Stimulated activated naive CD8-positive, alpha-beta T cell treated with anti-CD3 and anti-CD28 coated beads, Interleukin-15, amount 100 ng/mL, for 72 hours (primary cell): ENCODE measurements around the gene BTRC.
A peak's percentile ranks its signal among the peaks of the same experiment; 100 is the strongest.

Source experiments
- ATAC-seq: fragments of 150-1000 bp; cut with Tn5 transposase; 2 replicates; pipeline ENCODE4 v1.10.0; 2021; ENCODE audit warnings: mild to moderate bottlenecking, moderate library complexity
- DNase-seq, 2 donors: peaks; one replicate each; pipeline ENCODE4 v3.0.0; 2021 to 2022
- H3K27ac Mint-ChIP-seq, 2 donors: one replicate each; pipeline ENCODE4 v1.8.0; 2022; ENCODE audit warnings: mild to moderate bottlenecking in 2 of 2, mixed read lengths in 2 of 2, moderate library complexity in 2 of 2
- H3K27me3 Mint-ChIP-seq: one replicate; pipeline ENCODE4 v1.8.0; 2022; ENCODE audit warnings: mixed read lengths
- H3K4me1 Mint-ChIP-seq: one replicate; pipeline ENCODE4 v1.8.0; 2022; ENCODE audit warnings: mild to moderate bottlenecking, mixed read lengths
- H3K4me3 Mint-ChIP-seq, 2 donors: one replicate each; pipeline ENCODE4 v1.8.0; 2022; ENCODE audit warnings: mild to moderate bottlenecking in 2 of 2, mixed read lengths in 2 of 2, moderate library complexity in 1 of 2
- H3K9me3 Mint-ChIP-seq, 2 donors: one replicate each; pipeline ENCODE4 v1.8.0; 2022; ENCODE audit warnings: mixed read lengths in 2 of 2

BTRC gene

DNA sequence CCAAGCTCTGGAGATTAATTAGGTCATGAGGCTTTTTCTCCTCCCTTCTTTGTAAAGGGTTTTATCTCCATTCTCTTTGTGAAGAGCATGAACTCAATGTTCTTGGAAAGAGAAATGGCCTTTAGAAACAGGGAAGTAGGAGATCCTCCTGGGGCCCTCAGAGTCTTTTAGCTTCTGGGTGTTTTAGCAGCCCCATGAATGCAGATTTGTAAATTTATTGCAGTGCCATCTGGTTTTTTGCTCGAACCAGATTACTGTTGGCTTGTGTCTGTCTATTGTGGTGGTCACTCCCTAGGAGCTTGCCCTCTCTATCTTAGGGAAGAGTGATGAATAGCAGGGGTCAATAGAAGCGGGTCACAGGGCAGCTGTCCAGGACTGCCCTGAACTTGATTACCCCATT is 110.6 kb downstream of the BTRC start:
- Mint-ChIP-seq H3K9me3 (no peaks in the 10 kb centered on the region), H3K27me3 (no peaks in the 10 kb centered on the region), H3K4me1 (no peaks in the 10 kb centered on the region), H3K27ac (no peak overlapping the region), H3K4me3 (no peak overlapping the region)
- no peak for ATAC-seq
- DNase-seq: no peak

DNA sequence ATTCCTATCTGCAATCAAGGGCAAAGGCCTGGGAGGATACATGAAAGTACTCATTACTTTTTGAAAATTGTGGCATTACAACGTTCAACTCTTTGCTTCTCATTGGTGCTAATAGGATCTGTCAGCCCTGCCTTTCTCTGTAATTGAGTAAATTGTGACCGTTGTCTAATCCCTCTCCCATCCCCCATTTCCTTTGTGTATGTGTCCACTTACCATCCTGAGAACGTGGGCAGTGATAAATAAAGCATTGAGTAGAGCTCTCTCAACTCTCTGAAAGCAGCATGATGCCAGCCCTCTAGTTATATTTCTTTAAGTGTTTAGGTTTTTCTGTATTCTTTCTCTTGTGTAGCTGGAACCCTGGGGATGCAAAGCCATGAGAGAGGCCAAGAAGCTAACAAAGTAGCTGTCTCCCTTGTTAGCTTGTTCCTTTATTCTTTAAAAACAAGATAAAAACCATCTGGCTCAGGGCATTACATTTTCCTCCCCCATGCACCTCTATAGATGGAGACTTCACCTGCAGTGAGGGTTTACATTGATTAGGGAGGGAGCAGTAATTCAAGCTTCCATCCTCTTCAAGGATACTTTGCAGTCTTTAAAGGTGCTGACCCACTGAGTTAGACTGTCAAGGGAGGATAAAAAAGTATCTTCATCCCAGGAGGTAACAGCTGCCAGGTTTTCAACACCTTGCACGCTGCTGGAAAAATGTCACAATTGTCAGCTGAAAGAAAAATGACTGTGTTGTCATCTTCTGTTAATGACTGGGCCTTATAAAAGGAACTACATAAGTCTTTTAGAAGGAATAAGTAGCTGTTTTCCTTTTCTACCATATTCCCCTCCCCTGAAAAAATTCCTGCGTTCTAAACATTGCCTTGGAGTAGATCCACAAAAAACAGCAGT is 112.3 kb downstream of the BTRC start:
- H3K4me1 Mint-ChIP-seq: no peaks in the 10 kb centered on the region
- ATAC-seq (no peak), DNase-seq (no peak)
- H3K9me3 Mint-ChIP-seq: no peaks in the 10 kb centered on the region
- H3K27ac Mint-ChIP-seq: no peak overlapping the region
- no peaks in the 10 kb centered on the region for H3K27me3 Mint-ChIP-seq
- no peak overlapping the region for H3K4me3 Mint-ChIP-seq

DNA sequence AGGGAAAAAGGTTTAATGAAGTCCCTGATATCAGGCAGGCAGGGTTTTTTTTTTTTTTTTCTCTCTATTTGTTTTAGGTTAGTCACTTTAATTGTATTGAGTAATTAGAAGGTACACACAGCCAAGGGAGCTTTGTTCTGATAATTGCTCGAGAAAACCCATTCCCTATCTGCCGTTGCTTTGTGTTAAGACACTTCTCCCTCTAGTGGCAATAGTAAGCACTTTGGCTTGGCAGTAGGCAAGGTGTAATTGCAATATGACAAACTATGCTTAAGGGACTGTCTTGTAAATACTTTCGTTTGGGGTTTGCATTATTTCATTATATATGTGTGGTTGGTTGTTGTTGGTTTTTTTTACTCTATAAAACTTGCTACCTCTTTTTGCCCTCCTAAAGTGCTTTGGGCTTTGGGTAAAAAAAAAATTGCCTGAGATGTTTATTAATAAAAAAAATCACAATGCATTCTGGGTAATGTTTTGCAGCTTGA is 113.4 kb downstream of the BTRC start:
- Mint-ChIP-seq H3K4me1 (no peaks in the 10 kb centered on the region), H3K4me3 (no peak overlapping the region), H3K27me3 (no peaks in the 10 kb centered on the region), H3K9me3 (no peaks in the 10 kb centered on the region), H3K27ac (no peak overlapping the region)
- peak; percentile 16 to 30 for DNase-seq
- peak; percentile 89 for ATAC-seq

DNA sequence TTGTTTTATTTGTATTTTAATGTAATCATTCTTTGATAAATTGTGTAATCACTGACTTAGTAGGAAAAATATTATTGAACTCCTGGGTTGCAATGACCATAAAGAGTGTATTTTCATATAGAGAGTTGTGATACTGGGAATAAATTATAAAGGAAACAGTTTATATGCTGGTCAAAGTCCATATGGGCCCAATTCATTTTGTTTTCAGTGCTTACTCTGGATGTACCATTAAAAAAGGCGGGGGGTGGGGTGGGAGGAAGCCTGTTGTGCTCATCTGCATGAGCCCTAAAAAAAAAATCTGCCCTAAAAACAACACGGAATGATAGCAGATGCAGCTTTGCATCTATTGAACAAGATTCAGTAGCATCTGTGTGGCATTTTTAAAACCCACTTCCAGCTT is 114.2 kb downstream of the BTRC start:
- DNase-seq (no peak), ATAC-seq (no peak)
- H3K27me3 Mint-ChIP-seq: no peaks in the 10 kb centered on the region
- H3K4me3 Mint-ChIP-seq: no peak overlapping the region
- no peaks in the 10 kb centered on the region for H3K4me1 Mint-ChIP-seq
- H3K27ac Mint-ChIP-seq: no peak overlapping the region
- no peaks in the 10 kb centered on the region for H3K9me3 Mint-ChIP-seq

DNA sequence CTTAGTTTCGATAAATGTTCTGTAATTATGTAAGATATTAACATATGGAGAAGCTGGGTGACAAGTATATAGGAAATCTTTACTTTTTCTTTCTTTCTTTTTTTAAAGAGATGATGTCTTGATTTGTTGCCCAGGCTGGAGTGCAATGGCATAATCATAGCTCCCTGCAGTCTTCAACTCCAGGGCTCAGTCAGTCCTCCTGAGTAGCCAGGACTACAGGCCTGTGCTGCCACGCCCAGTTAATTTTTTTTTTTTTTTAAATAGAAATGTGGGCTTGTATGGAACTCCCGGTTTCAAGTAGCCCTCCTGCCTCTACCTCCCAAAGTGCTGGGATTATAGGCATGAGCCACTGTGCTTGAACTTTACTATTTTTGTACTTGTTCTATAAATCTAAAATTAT is 122.4 kb downstream of the BTRC start:
- DNase-seq (no peak), ATAC-seq (no peak)
- Mint-ChIP-seq H3K27ac (no peak overlapping the region), H3K27me3 (no peaks in the 10 kb centered on the region), H3K9me3 (no peaks in the 10 kb centered on the region), H3K4me3 (no peak overlapping the region), H3K4me1 (no peaks in the 10 kb centered on the region)

DNA sequence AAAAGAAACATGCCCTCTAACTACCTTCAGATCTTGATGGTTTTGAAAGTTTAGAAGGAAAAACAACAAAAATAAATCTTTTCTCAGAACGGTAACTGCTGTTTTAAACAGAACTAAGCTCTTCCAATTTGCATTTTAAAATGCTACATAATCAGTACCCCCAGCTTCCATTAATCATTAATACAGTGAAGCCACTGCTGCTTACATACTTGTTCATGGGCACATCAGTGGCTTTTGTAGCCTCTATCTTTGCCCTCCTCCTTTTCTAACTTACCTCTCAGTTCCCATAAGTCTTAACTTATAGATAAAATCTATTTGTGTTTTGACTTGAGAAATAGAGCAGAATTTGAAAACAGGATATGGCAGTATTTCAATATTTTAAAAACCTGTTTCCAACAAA is 125.0 kb downstream of the BTRC start:
- H3K9me3 Mint-ChIP-seq: no peaks in the 10 kb centered on the region
- H3K4me3 Mint-ChIP-seq: no peak overlapping the region
- no peaks in the 10 kb centered on the region for H3K4me1 Mint-ChIP-seq
- ATAC-seq (no peak), DNase-seq (no peak)
- no peaks in the 10 kb centered on the region for H3K27me3 Mint-ChIP-seq
- H3K27ac Mint-ChIP-seq: no peak overlapping the region

DNA sequence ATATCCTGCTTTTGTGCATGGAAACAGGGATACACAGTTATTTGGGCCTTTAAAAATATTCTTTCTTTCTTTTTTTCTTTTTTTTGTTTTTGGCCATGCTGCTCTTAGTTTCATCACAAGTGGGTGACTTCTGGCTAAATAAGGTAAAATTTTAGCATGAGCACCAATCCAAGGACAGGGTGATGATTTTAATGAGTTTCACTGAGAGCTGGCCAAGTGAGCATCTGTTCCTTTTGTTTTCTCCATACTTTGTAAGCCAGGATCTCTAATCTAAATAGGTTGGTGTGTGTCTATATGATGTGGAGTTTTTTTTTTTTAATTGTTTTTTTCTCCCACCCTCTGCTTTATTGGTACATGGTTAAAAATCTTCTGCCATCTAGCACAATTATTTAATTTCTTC is 127.3 kb downstream of the BTRC start:
- no peak for DNase-seq
- H3K27ac Mint-ChIP-seq: no peak overlapping the region
- H3K4me1 Mint-ChIP-seq: no peaks in the 10 kb centered on the region
- no peak for ATAC-seq
- no peaks in the 10 kb centered on the region for H3K27me3 Mint-ChIP-seq
- no peaks in the 10 kb centered on the region for H3K9me3 Mint-ChIP-seq
- no peak overlapping the region for H3K4me3 Mint-ChIP-seq

DNA sequence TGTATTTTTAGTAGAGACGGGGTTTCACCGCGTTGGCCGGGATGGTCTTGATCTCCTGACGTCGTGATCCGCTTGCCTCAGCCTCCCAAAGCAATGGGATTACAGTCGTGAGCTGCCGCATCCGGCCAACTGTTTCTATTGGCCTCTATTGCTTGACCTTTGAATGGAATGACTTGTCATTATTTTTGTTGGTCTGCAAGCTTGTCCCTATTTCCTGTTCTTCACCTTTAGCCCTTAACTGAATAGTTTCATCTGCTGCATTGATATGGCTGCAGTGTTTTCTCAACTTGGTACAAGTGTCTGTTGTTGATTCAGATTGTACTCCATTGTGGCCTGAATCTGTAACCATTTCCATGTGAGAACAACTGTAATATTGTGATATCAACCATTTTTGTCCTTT is 128.6 kb downstream of the BTRC start:
- Mint-ChIP-seq H3K4me1 (no peaks in the 10 kb centered on the region), H3K27me3 (no peaks in the 10 kb centered on the region), H3K9me3 (no peaks in the 10 kb centered on the region), H3K4me3 (no peak overlapping the region), H3K27ac (no peak overlapping the region)
- DNase-seq: no peak
- no peak for ATAC-seq

DNA sequence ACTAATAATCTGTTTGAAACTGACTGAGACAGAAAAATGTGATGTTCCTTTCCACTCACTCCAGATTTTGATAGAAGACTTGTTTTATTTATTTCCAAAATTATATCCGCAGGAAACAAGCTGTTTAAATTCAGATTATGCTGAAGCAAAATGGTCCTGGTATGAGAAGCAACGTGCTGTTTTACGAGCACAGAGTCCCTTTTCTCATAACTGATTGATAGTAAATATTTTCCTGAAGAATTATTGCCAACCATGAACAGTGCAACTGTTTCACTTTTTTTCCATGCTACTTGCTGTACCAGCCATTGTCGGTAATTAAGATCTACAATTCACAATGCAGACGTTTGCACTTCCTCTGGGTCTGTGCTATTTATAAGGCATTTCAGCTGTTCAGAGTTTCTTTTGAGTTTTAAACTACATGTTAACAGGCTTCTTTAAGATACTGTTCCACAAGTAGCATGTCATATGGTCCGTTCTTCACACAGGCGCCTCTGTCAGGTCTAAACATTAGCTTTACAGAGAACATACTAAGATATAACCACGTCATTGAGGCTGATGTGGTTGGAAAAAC is 130.3 kb downstream of the BTRC start:
- no peaks in the 10 kb centered on the region for H3K27me3 Mint-ChIP-seq
- no peaks in the 10 kb centered on the region for H3K4me1 Mint-ChIP-seq
- no peak for DNase-seq
- no peak overlapping the region for H3K27ac Mint-ChIP-seq
- H3K9me3 Mint-ChIP-seq: no peaks in the 10 kb centered on the region
- no peak for ATAC-seq
- no peak overlapping the region for H3K4me3 Mint-ChIP-seq

DNA sequence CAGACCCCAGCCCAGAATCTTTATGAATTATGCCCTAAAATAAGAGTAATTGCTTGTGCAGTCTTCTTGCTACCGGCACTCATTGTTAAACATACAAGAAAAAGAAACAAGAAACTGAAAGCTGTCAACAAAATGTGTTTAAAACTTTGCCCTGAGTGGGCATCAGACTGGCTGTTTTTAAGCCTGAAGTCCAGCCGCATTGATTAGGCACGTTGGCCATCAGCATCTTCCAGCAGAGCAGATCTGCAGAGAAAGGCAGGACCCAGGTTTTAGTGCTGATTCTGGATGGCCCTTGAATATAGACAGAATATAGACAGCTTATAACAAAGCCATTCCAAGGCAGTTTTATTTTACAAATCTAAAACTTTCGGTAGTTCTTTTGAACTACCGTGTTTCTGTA is 131.2 kb downstream of the BTRC start:
- no peak overlapping the region for H3K4me3 Mint-ChIP-seq
- DNase-seq (no peak), ATAC-seq (no peak)
- H3K4me1 Mint-ChIP-seq: no peaks in the 10 kb centered on the region
- H3K27me3 Mint-ChIP-seq: no peaks in the 10 kb centered on the region
- no peak overlapping the region for H3K27ac Mint-ChIP-seq
- H3K9me3 Mint-ChIP-seq: no peaks in the 10 kb centered on the region

DNA sequence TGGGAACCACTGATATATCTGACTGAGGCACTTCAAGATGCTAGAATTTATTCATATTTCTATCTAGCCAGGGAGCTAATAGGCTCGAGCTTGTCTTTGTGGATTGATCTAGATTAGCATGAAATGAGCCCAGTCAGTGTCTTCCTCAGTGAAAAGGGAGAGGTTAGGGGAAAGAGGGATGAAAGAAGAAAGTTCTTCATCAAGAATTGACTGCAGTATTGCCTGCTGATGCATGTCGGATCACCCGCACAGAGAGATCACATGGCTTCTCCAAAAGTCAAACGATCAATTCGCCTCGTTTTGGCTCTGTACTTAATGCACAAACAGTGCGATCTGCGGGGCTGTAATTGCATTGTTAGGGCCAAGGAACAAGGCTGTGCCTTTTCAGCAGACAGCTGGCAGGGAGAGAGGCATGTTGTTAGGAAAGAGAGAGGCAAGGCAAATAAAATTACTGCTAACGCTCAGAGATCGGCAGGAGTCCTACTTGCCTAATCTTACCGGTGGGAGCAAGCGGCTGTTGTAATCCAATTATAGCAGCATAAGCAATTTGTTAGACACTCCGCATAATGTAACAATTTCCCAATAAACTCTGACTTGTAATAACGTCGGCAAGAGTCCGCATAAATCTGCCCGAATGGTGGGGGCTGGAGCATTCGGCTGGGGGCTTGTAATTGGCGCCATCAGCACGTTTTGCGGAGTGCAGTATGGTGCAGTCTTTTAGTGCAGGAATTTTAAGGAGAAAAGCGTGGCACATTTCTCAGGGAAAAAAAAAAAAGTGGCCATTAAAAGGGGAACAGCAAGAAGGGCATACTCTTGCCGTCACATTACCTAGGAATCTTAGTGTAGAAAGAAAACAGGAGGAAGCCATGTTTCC is 132.0 kb downstream of the BTRC start:
- H3K27me3 Mint-ChIP-seq: no peaks in the 10 kb centered on the region
- ATAC-seq (no peak), DNase-seq (no peak)
- H3K9me3 Mint-ChIP-seq: no peaks in the 10 kb centered on the region
- peak overlapping the region in 1 of 2 donors; percentile 79 for H3K27ac Mint-ChIP-seq
- H3K4me1 Mint-ChIP-seq: no peaks in the 10 kb centered on the region
- no peak overlapping the region for H3K4me3 Mint-ChIP-seq

DNA sequence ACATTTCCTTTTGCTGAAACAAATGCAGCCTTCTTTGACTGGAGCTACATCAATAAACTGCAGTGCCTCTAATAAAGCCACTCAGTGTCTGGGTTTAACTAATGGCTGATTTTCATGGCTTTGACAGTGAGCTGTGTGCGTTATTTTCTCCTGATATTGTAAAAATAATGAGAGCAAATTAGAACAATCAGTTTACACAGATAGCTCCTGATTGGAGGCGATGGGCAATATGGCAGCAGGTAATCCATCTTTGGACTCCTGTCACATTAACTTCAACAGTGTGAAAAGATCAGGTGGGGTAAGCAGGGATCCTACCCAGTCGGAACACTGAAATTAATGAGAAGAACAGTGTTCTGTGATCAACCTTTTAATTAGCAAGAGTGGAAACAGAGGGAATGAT is 133.4 kb downstream of the BTRC start:
- DNase-seq (no peak), ATAC-seq (no peak)
- Mint-ChIP-seq H3K4me1 (no peaks in the 10 kb centered on the region), H3K27me3 (no peaks in the 10 kb centered on the region), H3K9me3 (no peaks in the 10 kb centered on the region), H3K27ac (no peak overlapping the region), H3K4me3 (no peak overlapping the region)

DNA sequence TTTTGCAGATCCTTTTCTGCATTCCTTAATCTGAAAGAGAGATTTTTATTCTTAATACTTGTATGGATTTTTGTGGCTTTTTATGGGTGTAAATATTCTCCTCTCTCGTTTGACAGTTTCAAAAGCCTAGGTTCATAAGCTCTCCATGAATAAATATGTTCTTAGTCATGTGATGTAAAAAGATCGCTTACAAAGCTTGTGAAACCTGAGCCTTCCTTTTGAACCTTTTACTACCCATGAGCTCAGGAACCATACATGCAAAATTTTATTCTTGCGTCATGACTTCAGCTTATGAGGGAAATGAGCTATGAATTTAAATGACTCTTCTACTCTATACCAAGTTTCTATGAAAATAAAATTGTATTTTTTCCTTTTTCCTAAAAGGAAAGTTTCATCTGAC is 135.4 kb downstream of the BTRC start:
- Mint-ChIP-seq H3K27me3 (no peaks in the 10 kb centered on the region), H3K27ac (no peak overlapping the region), H3K4me1 (no peaks in the 10 kb centered on the region), H3K9me3 (no peaks in the 10 kb centered on the region), H3K4me3 (no peak overlapping the region)
- ATAC-seq (no peak), DNase-seq (no peak)

DNA sequence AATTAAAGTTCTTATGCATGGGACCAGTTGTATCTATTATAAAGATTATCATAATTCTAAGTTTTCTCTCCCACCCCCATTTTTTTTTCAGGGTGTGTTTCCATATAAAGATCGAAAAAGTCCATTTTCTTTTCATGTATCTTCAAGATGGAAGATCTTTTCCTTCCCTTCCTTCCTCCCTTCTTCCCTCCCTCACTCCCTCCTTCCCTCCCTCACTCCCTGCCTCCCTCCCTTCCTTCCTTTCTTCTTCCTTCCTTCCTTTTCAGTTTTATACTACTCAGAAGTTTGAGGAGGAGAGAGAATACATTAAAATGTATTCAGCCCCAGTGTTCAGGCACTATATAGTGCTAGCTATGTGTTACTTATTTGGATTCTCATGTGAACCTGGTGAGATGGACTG is 136.1 kb downstream of the BTRC start:
- H3K4me3 Mint-ChIP-seq: no peak overlapping the region
- no peaks in the 10 kb centered on the region for H3K4me1 Mint-ChIP-seq
- no peaks in the 10 kb centered on the region for H3K9me3 Mint-ChIP-seq
- DNase-seq (no peak), ATAC-seq (no peak)
- H3K27ac Mint-ChIP-seq: no peak overlapping the region
- H3K27me3 Mint-ChIP-seq: no peaks in the 10 kb centered on the region

DNA sequence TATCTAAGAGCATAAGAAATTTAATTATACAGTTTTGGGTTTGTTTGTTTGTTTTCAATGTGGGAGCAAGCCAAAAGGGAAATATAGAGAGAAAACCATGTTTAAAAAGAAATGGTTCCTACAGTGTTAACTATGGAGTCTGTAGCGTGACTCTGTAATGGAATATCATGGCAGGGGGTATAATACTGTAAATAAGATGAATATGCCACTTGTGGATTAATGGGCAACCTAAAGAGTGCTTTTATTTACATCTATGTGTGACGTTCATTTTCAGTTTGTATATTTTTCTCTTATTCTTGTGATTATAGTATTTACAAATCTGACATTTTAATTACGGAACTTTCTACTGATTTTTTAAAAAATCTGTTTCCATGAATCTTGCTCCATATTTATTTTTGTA is 138.2 kb downstream of the BTRC start:
- ATAC-seq: no peak
- DNase-seq: no peak
- Mint-ChIP-seq H3K27me3 (no peaks in the 10 kb centered on the region), H3K4me1 (no peaks in the 10 kb centered on the region), H3K4me3 (no peak overlapping the region), H3K27ac (no peak overlapping the region), H3K9me3 (no peaks in the 10 kb centered on the region)

DNA sequence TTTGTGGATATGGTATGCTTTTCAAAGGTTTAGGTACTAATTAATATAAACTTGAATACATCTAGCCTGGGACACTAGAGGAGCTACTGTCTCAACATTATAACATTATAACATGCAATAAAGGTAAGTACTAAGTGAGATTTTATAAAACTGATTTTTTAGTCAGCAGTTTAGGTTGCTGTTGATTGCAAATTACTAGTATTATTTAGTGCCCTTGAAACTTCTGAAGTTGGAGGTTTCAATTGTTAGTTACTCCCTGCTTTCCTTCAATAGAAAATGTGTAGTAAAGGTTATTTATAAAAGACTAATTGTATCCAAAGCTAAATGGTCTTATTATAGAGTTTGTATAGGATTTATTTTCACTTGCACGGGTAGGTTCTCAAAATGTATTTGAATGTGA is 138.8 kb downstream of the BTRC start:
- Mint-ChIP-seq H3K27ac (no peak overlapping the region), H3K9me3 (no peaks in the 10 kb centered on the region), H3K4me3 (no peak overlapping the region), H3K27me3 (no peaks in the 10 kb centered on the region), H3K4me1 (no peaks in the 10 kb centered on the region)
- ATAC-seq: no peak
- DNase-seq: no peak
